GM18909 (cell line): ENCODE data around the gene REEP3.
A peak's percentile ranks its signal among the peaks of the same experiment; 100 is the strongest.
"Not testable (repeated sequence)": the region's sequence is repeated elsewhere in the genome, so short reads cannot be mapped to it uniquely, and the experiment has no call there.

Experiments used
- ATAC-seq: cut with Tn5 transposase; IDR thresholded peaks from one replicate; pipeline ENCODE4 v1.9.1; 2021; ENCODE audit warnings: mild to moderate bottlenecking; ENCODE audit not compliant: unreplicated experiment, poor library complexity

Gene REEP3

DNA sequence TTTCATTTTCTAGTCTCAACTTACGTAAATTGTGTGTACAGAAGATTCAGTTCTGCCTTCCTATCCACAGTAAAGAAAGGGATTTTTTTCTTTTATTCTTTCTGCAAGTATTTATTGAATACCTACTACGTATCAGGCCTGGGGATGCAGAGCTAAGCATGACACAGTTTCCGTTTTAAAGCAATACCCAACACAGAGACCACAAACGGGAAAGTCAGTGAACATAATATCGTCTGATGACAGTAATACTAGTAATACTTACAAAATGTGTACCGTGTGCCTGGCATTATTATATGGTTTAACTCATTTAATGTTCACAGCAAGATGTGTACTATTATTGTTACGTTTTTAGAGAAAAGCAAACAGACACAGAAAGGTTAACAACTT is 22.4 kb downstream of the REEP3 start:
- ATAC-seq, result no peak

DNA sequence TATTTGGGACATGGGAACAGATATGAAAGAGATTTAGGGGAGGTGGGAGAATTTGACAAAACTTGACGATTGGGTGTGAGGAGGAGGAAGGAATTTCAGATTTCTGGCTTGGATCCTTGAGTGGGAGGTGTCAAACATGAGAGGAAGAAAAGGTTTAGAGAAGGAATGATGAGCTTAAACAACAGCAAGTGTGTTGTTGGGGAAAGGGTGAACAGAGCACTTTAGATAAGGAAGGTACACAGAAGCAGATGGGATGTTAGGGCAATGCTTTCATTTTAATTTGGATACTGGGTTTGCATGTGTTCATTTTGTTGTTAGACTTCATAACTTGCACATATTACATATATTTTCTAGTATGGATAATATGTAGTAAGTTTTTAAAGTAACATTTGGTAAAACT is 23.2 kb downstream of the REEP3 start:
- no peak for ATAC-seq

DNA sequence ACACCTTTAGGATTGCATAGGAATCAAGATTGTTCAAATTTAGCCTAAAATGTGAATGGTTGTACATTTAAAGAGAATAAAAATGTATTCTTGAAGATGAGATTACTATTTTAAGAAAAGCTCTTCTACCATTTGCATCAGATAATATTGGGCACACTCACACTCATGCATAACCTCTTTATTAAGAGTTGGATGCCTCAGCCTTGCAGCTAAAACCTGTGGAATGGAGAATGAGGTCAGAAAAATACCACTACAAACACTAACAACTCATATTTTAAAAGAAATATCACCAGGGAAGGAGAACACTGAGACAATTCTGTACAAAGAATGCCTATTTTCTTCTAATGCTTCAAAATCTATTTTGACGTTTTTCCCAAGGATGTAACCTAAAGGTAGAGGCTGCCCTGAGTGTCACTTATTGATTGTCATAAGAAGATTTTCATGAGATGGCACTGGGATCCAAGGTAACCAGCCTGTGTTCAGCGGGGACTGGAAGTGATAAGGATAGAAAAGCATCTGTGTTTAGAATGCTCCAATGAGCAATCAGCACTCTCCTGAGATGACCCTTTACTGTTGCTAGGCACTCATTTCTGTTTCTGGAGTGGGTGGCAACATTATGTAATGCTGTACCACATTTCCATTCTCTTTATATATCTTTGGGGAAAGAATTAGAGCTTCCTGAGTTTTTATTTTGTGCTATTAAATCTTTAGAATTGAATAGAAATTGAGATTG is 26.6 kb downstream of the REEP3 start:
- ATAC-seq, result no peak

DNA sequence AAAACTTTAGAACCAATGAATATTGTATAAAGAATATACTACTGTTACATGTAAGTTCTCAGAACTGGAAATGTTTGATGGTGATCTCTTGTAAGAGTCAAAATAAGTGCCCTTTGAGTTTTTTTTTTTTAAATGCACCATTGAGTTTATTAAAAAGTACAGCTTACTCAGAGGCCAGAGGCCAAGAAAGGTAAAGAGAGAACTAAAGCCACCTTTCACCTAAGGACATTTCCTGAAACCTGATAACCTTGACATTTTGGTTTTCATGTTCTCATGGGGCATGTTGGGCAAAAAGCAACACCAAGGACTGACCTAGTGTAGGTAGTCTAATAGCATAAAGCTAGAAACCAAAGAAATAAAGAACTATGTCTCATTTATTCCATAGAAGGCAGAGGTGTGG is 27.7 kb downstream of the REEP3 start:
- no peak for ATAC-seq

DNA sequence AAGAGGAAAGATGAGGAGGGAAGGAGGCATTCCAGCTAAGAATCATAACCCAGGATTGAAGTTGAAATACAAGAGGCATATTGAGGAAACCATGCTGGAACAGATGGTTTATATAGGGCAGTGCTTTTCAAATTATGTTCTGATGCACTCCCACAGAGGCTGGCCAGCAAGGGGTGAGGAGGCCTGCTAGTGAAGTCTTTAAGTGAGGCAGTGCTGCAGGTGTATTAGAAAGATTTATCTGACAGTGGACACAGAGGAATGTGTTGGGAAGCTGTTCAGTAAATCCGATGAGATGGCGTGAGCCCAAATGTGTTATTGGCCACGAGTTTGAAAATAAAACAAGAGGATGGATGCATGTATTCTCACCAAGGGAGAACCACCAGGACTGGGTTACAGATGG is 28.6 kb downstream of the REEP3 start:
- ATAC-seq, result no peak

DNA sequence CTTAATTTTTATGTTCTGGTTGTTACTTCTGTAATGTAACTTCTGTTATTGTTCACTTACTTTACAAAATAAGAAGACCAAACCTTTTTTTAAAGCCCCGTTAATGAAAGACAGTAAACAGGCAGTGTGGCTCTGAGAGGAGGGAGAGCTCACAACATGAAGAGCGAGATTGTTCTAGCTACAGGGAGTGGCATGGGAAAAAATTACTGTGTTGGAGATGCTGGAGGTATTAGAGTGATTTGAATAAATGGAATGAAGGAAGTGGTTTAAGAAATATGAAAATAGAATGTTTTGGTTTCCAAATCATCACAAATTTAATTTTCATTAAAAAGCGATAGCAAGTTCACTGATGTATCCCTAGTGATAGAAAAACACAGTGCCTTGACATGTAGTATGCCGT is 31.8 kb downstream of the REEP3 start:
- ATAC-seq, result no peak

DNA sequence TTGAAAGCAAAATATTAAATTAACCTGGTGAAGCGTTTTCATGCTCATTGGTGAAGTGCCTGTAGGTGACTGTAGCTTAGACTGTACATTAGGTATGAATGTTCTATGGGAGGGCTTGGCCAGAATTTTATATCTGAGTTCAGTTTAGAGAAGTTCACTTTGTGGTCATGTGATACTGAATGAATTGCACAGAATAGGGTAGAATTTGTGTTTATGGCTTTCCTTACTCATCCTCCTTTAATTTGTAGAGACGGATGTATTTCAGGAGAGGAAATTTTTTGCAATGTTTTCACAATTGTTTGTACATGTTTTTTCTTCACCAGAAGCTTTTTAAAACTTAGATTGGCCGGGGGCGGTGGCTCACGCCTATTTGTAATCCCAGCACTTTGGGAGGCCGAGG is 32.3 kb downstream of the REEP3 start:
- ATAC-seq, result no peak

DNA sequence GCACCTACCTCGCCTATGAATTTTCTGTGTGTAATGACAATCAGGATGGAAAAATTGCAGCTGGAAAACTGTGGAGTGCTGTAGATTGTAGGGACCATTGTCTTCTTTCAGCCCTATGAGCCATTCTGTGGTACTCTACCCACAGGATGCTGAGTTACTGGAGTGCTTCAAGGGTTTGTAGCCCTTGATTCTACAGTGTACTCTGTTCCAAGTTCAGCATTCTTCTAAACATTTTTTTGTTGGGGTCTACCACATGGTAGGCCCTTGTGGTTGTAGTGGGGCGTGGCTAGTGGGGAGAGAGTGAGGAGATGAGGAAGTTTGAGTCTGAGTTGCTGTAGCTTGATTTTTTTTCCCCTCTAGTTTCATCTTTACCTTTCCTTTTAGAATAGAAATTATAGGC is 33.5 kb downstream of the REEP3 start:
- peak; percentile 88 for ATAC-seq

DNA sequence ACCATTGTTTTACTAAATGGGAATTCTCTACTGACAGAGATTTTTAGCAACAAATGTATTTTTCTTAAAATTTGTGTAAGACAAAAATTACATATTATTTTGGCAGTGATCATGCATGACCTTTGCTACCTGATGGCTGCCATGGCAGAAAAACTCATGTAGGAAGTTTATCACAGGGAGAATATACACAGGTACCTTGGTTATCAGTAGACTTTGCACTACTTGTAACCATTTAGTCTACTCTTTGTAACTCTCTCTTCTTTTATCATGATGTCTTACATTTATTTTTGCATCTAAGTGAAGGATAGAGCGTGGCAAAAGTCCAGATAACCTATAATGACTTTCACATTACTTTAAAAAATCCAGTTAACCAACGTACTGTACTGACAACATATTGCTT is 34.1 kb downstream of the REEP3 start:
- no peak for ATAC-seq

DNA sequence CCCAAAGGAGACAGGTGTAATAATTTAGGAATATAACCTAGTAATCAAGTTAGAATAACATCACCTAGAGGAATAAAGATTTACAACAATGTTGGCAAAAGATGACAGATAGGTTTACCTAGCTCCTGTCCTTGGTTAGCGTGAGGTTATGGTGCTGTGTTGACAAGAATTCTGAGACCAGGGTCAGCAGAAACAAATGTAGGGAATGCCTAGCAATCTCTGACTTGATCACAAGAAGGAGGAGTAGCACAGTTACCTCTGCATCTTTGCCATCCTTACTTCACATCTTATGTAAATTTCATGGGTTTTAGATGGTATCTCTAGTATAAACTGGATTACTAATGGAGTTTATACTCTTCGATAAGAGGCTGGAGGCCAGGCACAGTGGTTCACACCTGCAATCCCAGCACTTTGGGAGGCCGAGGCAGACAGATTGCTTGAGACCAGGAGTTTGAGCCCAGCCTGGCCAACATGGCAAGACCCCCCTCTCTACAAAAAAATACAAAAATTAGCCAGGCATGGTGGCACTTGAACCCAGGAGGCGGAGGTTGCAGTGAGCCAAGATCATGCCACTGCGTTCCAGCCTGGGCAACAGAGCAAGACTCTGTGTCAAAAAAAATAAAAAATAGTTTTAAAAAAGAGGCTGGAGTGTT is 37.1 kb downstream of the REEP3 start:
- ATAC-seq, result no peak

DNA sequence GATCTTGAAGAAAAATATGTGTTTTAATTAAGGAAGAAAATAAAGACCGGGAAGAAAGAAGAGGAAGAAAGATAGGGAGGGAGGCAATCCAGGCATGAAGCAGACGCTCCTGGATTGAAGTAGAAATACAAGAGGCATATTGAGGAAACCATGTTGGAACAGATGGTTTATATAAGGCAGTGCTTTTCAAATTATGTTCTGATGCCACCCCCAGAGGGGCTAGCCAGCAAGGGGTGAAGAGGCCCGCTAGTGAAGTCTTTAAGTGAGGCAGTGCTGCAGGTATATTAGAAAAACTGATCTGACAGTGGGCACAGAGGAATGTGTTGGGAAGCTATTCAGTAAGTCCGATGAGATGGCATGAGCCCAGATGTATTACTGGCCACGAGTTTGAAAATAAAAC is 40.1 kb downstream of the REEP3 start:
- ATAC-seq, result no peak

DNA sequence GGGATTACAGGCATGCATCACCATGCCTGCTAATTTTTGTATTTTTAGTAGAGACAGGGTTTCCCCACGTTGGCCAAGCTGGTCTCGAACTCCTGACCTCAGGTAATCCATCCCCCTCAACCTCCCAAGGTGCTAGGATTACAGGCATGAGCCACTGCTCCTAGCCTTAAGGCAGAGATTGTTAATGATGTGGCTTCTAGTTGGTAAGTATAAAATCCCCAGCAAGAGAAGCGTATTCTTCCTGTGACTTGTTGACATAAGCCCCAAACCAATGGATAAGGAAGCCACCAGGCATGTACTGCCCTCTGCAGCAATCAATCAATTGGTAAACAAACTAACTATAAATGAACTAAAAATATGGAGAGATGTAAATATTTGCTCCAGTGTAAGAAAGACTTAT is 41.2 kb downstream of the REEP3 start:
- ATAC-seq, result no peak

DNA sequence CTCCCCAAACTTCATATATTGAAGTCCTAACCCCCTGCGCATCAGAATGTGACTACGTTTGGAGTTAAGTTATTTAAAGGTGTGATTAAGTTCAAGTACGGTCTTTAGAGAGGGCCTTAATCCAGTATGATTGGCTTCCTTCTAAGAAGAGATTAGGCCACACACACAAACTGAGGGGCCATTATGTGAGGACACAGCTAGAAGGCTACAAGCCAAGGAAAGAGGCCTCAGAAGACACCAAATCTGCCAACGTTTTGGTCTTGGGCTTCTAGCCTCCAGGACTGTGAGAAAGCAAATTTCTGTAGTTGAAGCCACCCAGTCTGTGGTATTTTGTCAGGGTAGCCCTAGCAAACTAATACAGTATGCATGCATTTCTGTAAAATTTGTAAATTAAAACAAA is 41.7 kb downstream of the REEP3 start:
- ATAC-seq, result no peak

DNA sequence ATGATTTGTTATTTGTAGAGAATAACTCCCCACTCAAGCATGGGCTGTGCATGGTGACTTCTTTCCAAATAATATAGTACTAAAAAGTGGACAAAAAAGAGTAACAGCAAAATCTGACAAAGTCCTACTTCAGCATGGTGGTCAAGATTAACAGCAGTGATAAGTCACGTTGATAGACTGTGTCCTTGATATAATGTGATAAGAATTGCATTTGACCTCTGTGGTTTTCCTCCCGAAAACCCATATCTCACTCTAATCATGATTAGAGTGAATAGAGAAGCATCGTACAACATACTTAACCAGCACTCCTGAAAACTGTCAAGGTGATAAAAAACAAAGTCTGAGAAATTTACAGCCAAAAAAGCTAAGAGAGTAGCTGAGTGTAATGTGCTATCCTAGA is 42.4 kb downstream of the REEP3 start:
- no peak for ATAC-seq

DNA sequence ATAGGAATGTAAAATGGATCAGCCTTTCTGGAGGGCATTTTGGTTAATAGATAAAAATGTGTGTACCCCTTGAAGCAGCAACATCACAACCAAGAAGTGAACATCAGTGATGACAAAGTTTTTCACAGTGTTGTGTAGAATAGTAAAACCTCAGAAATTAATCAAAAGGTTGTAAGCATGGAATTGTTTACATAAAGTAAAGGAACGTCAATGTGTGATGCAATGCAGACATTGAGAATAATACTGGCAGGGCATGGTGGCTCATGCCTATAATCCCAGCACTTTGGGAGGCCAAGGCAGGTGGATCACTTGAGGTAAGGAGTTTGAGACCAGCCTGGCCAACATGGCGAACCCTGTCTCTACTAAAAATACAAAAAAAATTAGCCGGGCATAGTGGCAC is 43.5 kb downstream of the REEP3 start:
- not testable (repeated sequence) for ATAC-seq

DNA sequence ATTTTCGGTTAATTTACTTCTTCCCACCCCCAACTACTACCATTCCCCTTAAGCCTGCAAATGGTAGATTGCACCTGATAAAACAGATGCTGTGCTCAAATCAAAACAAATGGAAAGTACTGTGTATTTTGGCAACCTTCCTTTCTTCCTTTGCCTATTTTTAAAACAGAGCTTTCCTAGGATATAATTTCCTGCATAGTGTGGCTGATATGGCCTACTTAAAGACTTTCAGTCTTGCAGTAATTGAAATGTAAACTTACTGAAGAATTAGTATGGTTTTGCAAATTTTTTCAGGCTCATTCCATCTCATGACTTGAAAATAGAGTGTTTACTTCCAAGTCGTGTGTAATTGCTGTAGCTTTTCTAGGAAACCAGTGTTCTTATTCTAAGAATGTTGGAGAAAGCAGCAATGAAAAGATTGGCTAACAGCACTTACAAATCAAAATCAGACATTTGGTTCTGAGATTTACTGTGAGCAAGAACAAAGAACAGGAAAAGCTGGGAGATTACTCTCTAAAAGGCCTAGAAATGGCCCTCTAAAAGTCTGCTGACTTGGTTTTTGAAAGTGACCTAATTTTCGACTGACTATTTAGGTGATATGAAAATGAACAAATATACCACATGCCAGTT is 52.0 kb downstream of the REEP3 start:
- ATAC-seq, result no peak

DNA sequence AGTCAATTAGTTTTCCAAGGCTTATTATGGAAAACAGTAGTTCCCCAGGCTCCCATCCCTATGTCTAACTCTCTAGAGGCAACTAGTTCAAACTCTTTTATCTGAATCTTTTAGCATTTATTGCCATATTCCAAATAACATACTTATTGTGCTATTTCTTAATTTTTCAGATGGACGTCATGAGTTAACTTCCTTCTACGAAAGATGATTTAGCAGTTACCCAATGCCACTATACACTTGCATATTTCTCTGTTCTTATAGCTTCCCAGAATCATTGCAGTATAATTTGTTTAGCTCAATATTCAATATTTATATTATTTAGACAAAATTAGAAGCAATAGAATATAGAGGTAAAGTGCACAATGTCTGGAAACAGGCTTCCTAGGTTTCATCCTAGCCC is 52.8 kb downstream of the REEP3 start:
- no peak for ATAC-seq

DNA sequence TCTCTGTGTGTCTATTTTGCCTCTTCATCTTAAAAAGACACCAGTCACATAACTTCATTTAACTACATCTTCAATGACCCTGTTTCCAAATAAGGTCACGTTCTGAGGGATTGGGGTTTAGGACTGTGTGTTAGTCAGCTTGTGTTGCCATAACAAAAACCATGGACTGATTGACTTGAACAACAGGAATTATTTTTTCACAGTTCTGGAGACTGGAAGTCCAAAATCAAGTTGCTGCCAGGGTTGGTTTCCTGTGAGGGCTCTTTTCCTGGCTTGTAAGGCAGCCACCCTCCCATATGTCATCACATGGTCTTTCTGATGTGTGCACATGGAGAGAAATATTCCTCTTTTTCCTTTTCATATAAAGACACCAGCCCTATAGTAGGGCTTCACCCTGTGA is 55.3 kb downstream of the REEP3 start:
- ATAC-seq, result no peak

DNA sequence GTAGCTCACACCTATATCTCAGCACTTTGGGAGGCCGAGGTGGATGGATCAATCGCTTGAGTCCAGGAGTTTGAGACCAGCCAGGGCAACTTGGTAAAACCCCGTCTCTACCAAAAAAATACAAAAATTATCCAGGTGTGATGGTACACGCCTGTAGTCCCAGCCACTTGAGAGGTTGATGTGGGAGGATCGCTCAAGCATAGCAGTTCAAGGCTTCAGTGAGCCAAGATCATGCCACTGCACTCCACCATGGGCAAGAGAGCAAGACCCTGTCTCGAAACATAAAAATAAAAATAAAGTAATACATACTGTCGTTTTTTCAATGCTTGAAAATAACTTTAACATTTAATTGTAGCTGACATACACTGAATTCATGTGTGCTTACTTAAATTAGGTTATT is 57.3 kb downstream of the REEP3 start:
- ATAC-seq, result no peak

DNA sequence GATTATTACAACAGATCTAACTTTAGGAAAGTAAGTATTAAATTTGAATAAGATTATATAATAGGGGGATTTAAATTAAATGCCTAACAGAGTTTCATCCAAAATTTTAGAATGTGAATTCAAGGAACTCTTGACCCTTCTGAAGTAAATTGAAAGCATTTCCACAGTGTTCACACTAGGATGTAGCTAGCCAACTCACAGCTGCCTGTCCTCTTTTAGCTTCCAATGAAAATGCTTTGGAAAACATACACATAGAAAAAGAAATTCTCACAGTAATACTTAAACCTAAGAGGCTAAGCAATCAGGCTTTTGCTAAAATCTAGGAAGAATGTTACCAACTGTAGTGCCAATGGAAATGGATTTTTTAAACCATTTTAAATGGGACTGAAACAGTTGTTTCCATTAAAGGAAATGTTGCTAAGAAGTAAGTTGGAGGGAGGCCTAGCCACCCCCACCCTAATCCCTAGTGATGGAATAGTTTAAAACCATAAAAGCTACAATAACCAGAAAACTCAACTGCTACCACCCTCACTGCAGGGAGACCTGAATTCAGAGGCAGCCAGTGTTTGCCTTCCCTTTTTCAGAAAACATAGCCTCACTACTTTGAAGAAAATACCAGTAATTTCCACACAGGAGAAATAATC is 58.3 kb downstream of the REEP3 start:
- ATAC-seq, result no peak

DNA sequence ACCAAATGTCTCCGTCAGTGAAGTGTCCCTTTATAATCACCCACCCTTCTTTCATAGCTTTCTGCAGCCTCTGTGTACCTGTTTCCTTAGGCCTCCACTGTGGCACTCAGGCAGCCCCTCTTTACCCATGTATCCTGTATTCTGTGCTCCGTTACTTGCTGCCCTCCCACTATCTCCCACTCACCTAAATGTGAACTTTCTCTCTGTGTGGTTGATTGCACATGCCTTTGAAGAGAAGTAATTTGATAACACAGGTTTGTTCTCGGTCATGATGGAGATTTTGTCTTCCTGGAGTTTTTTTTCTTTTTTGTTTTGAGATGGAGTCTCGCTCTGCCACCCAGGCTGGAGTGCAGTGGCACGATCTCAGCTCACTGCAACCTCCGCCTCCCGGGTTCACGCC is 61.5 kb downstream of the REEP3 start:
- ATAC-seq, result no peak
